ENCODE results near the gene SNAPC2.
"Not testable (repeated sequence)": the region's sequence is repeated elsewhere in the genome, so short reads cannot be mapped to it uniquely, and the experiment has no call there.

SNAPC2 gene

DNA sequence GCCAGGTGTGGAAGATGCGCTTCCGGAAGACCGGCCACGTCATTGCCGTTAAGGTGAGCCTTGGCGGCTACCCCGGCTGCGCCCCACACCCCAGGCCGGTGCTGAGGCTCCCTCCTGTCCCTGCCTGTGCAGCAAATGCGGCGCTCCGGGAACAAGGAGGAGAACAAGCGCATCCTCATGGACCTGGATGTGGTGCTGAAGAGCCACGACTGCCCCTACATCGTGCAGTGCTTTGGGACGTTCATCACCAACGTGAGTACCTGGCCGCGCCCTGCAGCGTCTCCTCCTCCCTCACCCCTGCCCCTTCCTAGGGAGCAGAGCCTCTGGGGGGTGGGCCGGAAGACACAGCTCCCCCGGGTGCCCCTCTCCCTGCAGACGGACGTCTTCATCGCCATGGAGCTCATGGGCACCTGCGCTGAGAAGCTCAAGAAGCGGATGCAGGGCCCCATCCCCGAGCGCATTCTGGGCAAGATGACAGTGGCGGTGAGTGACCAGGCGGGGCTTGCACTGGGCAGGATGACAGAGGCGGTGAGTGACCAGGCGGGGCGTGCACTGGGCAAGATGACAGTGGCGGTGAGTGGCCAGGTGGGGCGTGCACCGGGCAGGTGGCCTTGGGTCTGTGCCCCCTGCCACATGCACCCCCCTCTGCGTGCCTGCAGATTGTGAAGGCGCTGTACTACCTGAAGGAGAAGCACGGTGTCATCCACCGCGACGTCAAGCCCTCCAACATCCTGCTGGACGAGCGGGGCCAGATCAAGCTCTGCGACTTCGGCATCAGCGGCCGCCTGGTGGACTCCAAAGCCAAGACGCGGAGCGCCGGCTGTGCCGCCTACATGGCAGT is 9.6 kb upstream of the SNAPC2 start:
- DNase-seq, result no peak

GRCh38 chr19:7911508-7912143 is 8.5 kb upstream of the SNAPC2 start:
- DNase-seq, result no peak

DNA sequence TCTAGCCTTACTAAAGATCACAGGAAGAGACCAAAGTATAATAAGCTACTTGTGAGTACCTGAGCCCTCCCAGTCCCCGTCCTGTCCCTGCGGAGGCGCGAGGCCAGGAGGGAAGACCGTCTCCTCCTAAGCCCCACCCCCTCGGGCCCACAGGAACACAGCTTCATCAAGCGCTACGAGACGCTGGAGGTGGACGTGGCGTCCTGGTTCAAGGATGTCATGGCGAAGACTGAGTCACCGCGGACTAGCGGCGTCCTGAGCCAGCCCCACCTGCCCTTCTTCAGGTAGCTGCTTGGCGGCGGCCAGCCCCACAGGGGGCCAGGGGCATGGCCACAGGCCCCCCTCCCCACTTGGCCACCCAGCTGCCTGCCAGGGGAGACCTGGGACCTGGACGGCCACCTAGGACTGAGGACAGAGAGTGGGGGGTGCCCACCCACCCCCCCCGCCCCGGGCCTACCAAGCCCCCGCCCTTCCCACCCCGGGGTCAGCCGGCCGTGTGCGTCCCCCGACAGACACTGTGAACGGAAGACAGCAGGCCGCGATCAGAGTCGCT is 7.9 kb upstream of the SNAPC2 start:
- no peak for DNase-seq

GRCh38 chr19:7912697-7913564 is 7.2 kb upstream of the SNAPC2 start:
- no peak for DNase-seq

GRCh38 chr19:7913652-7914051 is 6.5 kb upstream of the SNAPC2 start:
- DNase-seq, result no peak

DNA sequence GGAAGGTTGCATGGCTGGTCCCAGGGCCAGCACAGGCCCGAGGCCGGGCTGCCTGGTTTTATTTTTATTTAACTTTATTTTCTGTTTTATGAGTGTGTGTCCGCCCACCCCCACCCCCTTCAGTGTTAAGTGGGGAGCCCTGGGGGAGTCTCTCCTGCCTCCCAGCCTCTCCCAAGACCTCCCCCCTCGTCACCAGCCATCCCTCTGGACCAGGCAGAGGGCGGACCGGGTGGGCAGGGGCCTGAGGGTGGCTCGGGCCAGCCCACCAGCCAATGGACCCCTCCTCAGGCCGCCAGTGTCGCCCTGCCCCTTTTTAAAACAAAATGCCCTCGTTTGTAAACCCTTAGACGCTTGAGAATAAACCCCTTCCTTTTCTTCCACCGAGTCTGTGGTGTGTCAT is 6.0 kb upstream of the SNAPC2 start:
- DNase-seq, result no peak

DNA sequence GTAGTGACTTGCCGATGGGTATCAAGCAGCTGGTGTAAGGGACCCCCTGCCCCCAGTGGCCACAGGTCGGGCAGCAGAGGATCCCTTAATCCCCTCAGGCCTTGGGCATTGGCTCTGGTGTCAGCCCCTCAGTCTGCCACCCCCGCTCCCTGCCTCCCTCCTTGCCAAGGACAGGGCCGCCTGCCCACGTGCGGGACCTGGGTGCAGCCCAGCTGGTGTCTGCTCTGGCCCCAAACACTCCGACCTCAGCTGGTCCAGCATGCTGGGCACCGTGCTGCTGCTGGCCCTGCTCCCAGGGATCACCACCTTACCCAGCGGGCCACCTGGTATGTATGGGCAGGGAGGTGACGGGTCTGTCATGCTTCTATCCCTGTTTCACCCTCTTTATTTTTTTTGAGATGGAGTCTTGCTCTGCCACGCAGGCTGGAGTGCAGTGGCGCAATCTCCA is 5.5 kb upstream of the SNAPC2 start, which contains the start of gene TGFBR3L:
Gene TGFBR3L (plus strand): TSS at position 233 of the 448 bp plus-strand sequence.
- no peak for DNase-seq

DNA sequence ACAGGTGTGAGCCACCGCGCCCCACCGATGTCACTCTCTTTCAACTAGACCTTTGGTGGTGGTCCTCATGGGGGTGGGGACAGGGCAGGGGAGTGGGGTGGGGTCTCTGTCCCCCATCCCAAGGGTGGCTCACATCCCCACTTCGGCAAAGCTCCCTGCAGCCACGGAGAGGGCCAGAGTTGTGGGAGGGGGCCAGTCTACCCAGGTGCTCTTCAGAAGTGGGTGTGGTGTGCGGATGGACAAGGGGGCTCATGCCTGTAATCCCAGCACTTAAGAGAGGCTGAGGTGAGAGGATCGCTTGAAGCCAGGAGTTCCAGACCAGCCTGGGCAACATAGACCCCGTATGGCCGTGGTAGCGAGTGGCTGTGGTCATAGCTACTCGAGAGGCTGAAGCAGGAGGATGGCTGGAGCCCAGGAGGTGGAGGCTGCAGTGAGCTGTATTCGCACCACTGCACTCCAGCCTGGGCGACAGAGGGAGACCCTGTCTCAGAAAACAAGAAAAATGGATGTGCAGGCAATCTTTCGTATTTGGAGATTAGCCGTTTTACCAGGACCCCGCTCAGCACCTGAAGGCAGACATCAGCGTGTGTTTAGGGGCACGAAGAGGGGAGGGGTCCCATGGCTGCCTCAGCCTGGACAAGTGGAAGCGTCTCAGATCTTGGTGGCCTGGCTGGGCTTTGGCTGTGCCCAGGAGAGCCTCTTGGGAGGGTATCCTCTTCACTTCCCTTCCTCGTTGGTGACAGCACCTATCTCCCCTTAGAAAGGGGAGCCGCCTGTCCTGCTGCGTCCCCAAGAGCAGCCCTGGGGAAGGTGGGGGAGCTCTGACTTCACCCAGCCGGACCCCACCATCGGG is 4.7 kb upstream of the SNAPC2 start:
- no peak for DNase-seq

GRCh38 chr19:7916103-7916954 is 3.8 kb upstream of the SNAPC2 start:
- no peak for DNase-seq

- no peak for DNase-seq
Observed at GRCh38 chr19:7916955-7917266, 3.2 kb upstream of the SNAPC2 start.

DNA sequence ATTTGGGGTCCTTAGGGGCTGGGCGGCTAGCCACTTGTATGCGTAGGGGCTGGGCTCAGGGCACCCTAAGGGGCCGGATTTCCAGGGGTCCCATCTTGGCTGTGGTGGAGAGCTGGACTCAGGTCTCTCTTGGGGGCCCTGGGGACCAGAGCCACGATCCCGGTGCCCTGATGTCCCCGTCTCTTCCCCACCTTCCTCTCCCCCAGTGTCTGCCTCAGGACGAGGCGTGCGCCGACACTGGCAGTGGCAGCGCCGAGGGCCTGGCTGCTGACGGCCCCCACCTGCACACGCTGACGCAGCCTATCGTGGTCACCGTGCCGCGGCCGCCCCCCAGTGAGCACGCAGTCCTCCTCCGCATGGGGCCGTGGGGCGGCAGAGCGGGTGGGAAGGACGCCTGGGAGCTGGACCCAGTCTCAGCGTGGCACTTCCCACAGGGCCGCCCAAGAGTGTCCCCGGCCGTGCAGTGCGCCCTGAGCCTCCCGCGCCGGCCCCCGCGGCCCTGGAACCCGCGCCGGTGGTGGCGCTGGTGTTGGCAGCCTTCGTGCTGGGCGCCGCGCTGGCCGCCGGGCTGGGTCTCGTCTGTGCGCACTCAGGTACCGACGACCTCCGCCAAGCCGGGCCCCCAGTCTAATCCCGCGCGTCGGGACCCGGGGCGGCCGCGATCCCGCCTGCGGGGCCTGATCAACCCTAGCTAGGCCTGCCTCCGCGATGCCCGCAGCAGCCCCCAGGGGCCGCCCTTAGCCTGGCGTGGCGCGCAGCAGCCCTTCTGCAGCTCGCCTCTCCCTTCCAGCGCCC is 2.7 kb upstream of the SNAPC2 start:
- DNase-seq, result no peak

- not testable (repeated sequence) for DNase-seq
Observed at GRCh38 chr19:7918062-7918614, 2.0 kb upstream of the SNAPC2 start.

- no peak for DNase-seq
Observed at GRCh38 chr19:7918615-7919421, 1.3 kb upstream of the SNAPC2 start.

GRCh38 chr19:7920519-7921301 is 572 bp downstream of the SNAPC2 start:
- peak; percentile 86 for DNase-seq

DNA sequence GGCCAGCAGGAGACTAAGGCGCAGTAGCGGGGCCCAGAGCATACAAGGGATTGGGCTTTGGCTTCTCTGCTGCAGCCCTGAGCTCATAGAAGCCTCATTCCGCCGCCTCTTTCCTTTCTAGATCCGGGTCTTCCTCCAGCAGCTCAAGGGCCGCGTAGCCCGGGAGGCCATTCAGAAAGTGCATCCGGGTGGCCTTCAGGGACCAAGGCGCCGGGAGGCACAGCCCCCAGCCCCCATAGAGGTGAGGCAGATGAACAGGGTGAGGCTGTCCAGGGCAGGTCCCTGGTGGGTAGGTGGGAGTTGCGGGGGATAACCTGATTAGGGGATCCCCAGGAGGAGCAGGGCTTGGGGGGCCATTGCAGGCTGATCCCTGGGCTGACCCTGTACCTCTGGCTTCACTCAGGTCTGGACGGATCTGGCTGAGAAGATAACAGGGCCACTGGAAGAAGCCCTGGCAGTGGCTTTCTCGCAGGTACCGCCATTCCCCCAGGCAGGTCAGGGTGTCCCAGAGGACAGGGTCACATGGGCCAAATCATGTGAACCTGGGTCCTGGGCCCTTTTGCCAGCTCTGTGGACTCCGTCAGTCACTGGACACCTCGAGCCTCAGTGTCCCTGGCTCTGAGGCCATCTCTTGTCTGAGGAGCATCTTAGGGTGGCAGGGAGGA is 1.3 kb downstream of the SNAPC2 start:
- DNase-seq, result no peak

DNA sequence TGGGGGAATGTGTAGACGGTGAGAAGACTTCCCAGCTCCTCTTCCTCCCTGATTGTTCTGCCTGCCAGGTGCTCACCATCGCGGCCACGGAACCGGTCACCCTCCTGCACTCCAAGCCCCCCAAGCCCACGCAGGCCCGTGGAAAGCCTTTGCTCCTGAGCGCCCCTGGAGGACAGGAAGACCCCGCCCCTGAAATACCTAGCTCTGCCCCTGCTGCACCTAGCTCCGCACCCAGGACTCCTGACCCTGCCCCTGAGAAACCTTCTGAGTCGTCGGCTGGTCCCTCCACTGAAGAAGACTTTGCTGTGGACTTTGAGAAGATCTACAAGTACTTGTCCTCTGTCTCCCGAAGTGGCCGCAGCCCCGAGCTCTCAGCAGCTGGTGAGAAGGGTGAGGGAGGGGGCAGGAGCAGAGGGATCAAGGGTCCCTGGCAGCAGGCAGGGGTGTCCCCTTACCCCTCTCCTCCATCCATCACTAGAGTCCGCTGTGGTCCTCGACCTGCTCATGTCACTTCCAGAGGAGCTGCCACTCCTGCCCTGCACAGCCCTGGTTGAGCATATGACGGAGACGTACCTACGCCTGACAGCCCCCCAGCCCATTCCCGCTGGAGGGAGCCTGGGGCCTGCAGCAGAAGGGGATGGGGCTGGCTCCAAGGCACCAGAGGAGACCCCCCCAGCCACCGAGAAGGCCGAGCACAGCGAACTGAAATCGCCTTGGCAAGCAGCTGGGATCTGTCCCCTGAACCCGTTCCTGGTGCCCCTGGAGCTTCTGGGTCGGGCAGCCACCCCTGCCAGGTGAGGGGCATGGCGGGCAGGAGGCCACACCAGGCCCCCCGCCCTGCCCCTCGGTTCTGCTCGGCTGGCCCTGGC is 2.1 kb downstream of the SNAPC2 start:
- no peak for DNase-seq

DNA sequence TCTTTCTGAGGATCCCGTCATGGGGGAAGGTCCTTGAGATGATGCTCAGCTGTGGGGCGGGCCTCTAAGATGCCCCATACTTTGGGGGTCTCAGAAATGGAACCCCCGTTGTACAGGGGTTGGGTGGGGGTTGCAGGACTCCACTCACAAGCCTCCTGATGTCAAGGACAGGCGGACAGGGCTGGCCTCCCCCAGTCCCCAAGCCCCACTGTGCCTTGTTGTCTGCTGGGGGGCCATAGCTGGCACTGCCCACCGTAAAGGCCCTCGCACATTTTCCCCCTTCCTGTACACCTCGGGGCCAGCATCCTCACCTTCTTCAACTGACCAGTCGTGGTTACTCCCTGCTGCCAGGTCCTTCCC is 2.7 kb downstream of the SNAPC2 start:
- DNase-seq, result no peak
